ENCODE measurements around the gene TNN. TPM values are rescaled to one million over a fixed set of nuclear protein-coding genes. Genes with fewer than 3 reads are reported as not detected.

The TNN gene
- total and polyA plus RNA-seq, 7 donors: 0.01 TPM; not detected in 5

GRCh38 chr1:175162955-175163354 is 95.3 kb downstream of the TNN start:
- intact Hi-C loops (cut with DNase I): loop anchor here in 1 of 2 donors (5.0 kb wide), 1 partner anchor 334 kb away; no protein-coding TSS in a partner anchor
- no peak overlapping the region for H3K4me3 ChIP-seq
- H3K27ac ChIP-seq: no peak overlapping the region
- no peak for DNase-seq
- H3K27me3 ChIP-seq (ENCODE audit: insufficient read depth in 3 of 3, low read length in 2 of 3): no peaks in the 10 kb centered on the region
- ATAC-seq: no peak
- 43 to 73% (median 47%) methylated on average over 4 of the region's 4 CpGs for WGBS, 3 donors
- peaks cover 9 to 84% of the 10 kb centered on the region in 2 donors for H3K36me3 ChIP-seq (ENCODE audit: insufficient read depth in 1 of 2, low read depth in 1 of 2)
- no peaks in the 10 kb centered on the region for H3K4me1 ChIP-seq
- TF ChIP-seq CTCF (IDR thresholded peaks at IDR 0.05): no peak
- no peaks in the 10 kb centered on the region for H3K9me3 ChIP-seq

GRCh38 chr1:175163702-175164101 is 96.1 kb downstream of the TNN start:
- Histone ChIP-seq H3K36me3 (ENCODE audit: insufficient read depth in 1 of 2, low read depth in 1 of 2) (peaks cover 9 to 81% of the 10 kb centered on the region in 2 donors), H3K9me3 (no peaks in the 10 kb centered on the region), H3K27ac (no peak overlapping the region), H3K27me3 (ENCODE audit: insufficient read depth in 3 of 3, low read length in 2 of 3) (no peaks in the 10 kb centered on the region), H3K4me3 (no peak overlapping the region), H3K4me1 (no peaks in the 10 kb centered on the region)
- intact Hi-C loops (cut with DNase I): loop anchor here in 1 of 2 donors (5.0 kb wide), 1 partner anchor 334 kb away; no protein-coding TSS in a partner anchor
- DNase-seq: no peak
- TF ChIP-seq CTCF (IDR thresholded peaks at IDR 0.05): no peak
- ATAC-seq: no peak
- 63 to 73% (median 71%) methylated on average over 4 of the region's 4 CpGs for WGBS, 3 donors

- TF ChIP-seq CTCF (IDR thresholded peaks at IDR 0.05): no peak
- ATAC-seq (no peak), DNase-seq (no peak)
- H3K27me3 ChIP-seq (ENCODE audit: insufficient read depth in 3 of 3, low read length in 2 of 3): no peaks in the 10 kb centered on the region
- 79 to 91% (median 86%) methylated on average over 2 of the region's 2 CpGs for WGBS, 3 donors
- H3K36me3 ChIP-seq (ENCODE audit: insufficient read depth in 1 of 2, low read depth in 1 of 2): peaks cover 9 to 71% of the 10 kb centered on the region in 2 donors
- intact Hi-C loops (cut with DNase I): loop anchor here in 1 of 2 donors (5.0 kb wide), 1 partner anchor 333 kb away; no protein-coding TSS in a partner anchor
- H3K9me3 ChIP-seq: no peaks in the 10 kb centered on the region
- H3K27ac ChIP-seq: no peak overlapping the region
- H3K4me3 ChIP-seq: no peak overlapping the region
- H3K4me1 ChIP-seq: no peaks in the 10 kb centered on the region
These were observed 97.1 kb downstream of the TNN start for GRCh38 chr1:175164751-175165150.

- intact Hi-C loops (cut with DNase I): no loop called here
- WGBS, 3 donors: 83 to 87% (median 85%) methylated on average over 5 of the region's 5 CpGs
These were observed 99.1 kb downstream of the TNN start for GRCh38 chr1:175166746-175167145.

More at GRCh38 chr1:175166746-175167145, 99.1 kb downstream of the TNN start:
- H3K27me3 ChIP-seq (ENCODE audit: insufficient read depth in 3 of 3, low read length in 2 of 3): no peaks in the 10 kb centered on the region
- peaks cover 6 to 51% of the 10 kb centered on the region in 2 donors for H3K36me3 ChIP-seq (ENCODE audit: insufficient read depth in 1 of 2, low read depth in 1 of 2)
- no peaks in the 10 kb centered on the region for H3K4me1 ChIP-seq
- ATAC-seq: no peak
- H3K4me3 ChIP-seq: no peak overlapping the region
- no peak for DNase-seq
- H3K9me3 ChIP-seq: no peaks in the 10 kb centered on the region
- TF ChIP-seq CTCF (IDR thresholded peaks at IDR 0.05): no peak
- no peak overlapping the region for H3K27ac ChIP-seq

Data from psoas muscle (tissue), 8 donors.